Measurements from ENCODE around the gene TMEM217.

TMEM217 gene

GRCh38 chr6:37172912-37173492 is 84.9 kb downstream of the TMEM217 start:
- Histone ChIP-seq H2AFZ (ENCODE audit: low read depth, low read length, severe bottlenecking) (no peak overlapping the region), H3K79me2 (ENCODE audit: insufficient read depth, low read length) (peaks cover 46% of the 10 kb centered on the region), H3K36me3 (ENCODE audit: low read length) (peaks cover 45% of the 10 kb centered on the region), H3K27ac (ENCODE audit: low read depth, low read length) (no peak overlapping the region), H3F3A (ENCODE audit: insufficient read depth) (peaks cover 73% of the 10 kb centered on the region), H3K9ac (ENCODE audit: low read length) (no peak overlapping the region), H3K4me2 (ENCODE audit: low read depth, low read length, poor library complexity, severe bottlenecking) (peak overlapping the region; percentile 89), H3K9me3 (ENCODE audit: insufficient read depth, low read length) (no peaks in the 10 kb centered on the region), H3K9me2 (replicated peaks; ENCODE audit: insufficient read depth, low read length) (no peaks in the 10 kb centered on the region), H3K27me3 (ENCODE audit: low read length) (no peaks in the 10 kb centered on the region), H4K20me1 (ENCODE audit: low read depth, low read length) (peaks cover 35% of the 10 kb centered on the region), H3K4me3 (ENCODE audit: insufficient read depth, low read length, poor library complexity, severe bottlenecking) (no peak overlapping the region)
- TF ChIP-seq EZH2phosphoT487 (conservative IDR thresholded peaks at IDR 0.05; ENCODE audit: low read length) (no peak), CTCF (IDR thresholded peaks at IDR 0.05; ENCODE audit: insufficient read depth, low read length, poor library complexity, severe bottlenecking) (no peak)

GRCh38 chr6:37171970-37172812 is 85.8 kb downstream of the TMEM217 start:
- Histone ChIP-seq H3K9me3 (ENCODE audit: insufficient read depth, low read length) (no peaks in the 10 kb centered on the region), H3K9me2 (replicated peaks; ENCODE audit: insufficient read depth, low read length) (no peaks in the 10 kb centered on the region), H3K79me2 (ENCODE audit: insufficient read depth, low read length) (peaks cover 46% of the 10 kb centered on the region), H3K4me2 (ENCODE audit: low read depth, low read length, poor library complexity, severe bottlenecking) (peak overlapping the region; percentile 89), H2AFZ (ENCODE audit: low read depth, low read length, severe bottlenecking) (no peak overlapping the region), H3K36me3 (ENCODE audit: low read length) (peaks cover 45% of the 10 kb centered on the region), H3K27ac (ENCODE audit: low read depth, low read length) (peak overlapping the region; percentile 85), H3K4me3 (ENCODE audit: insufficient read depth, low read length, poor library complexity, severe bottlenecking) (peak overlapping the region; percentile 84), H3K27me3 (ENCODE audit: low read length) (no peaks in the 10 kb centered on the region), H4K20me1 (ENCODE audit: low read depth, low read length) (peaks cover 35% of the 10 kb centered on the region), H3F3A (ENCODE audit: insufficient read depth) (peaks cover 70% of the 10 kb centered on the region), H3K9ac (ENCODE audit: low read length) (peak overlapping the region; percentile 97)
- TF ChIP-seq CTCF (IDR thresholded peaks at IDR 0.05; ENCODE audit: insufficient read depth, low read length, poor library complexity, severe bottlenecking) (peak; percentile 99), EZH2phosphoT487 (conservative IDR thresholded peaks at IDR 0.05; ENCODE audit: low read length) (no peak)

- H3K4me3 ChIP-seq (ENCODE audit: insufficient read depth, low read length, poor library complexity, severe bottlenecking) = peak overlapping the region; percentile 84
- H4K20me1 ChIP-seq (ENCODE audit: low read depth, low read length) = peaks cover 35% of the 10 kb centered on the region
- peaks cover 46% of the 10 kb centered on the region for H3K79me2 ChIP-seq (ENCODE audit: insufficient read depth, low read length)
- H3K36me3 ChIP-seq (ENCODE audit: low read length) = peaks cover 45% of the 10 kb centered on the region
- H3K4me2 ChIP-seq (ENCODE audit: low read depth, low read length, poor library complexity, severe bottlenecking) = peak overlapping the region; percentile 89
- no peak for TF ChIP-seq CTCF (IDR thresholded peaks at IDR 0.05; ENCODE audit: insufficient read depth, low read length, poor library complexity, severe bottlenecking)
- no peak for TF ChIP-seq EZH2phosphoT487 (conservative IDR thresholded peaks at IDR 0.05; ENCODE audit: low read length)
- no peaks in the 10 kb centered on the region for H3K27me3 ChIP-seq (ENCODE audit: low read length)
- peak overlapping the region; percentile 85 for H3K27ac ChIP-seq (ENCODE audit: low read depth, low read length)
- H3K9me3 ChIP-seq (ENCODE audit: insufficient read depth, low read length) = no peaks in the 10 kb centered on the region
- H2AFZ ChIP-seq (ENCODE audit: low read depth, low read length, severe bottlenecking) = no peak overlapping the region
- peak overlapping the region; percentile 97 for H3K9ac ChIP-seq (ENCODE audit: low read length)
- H3F3A ChIP-seq (ENCODE audit: insufficient read depth) = peaks cover 67% of the 10 kb centered on the region
- no peaks in the 10 kb centered on the region for H3K9me2 ChIP-seq (replicated peaks; ENCODE audit: insufficient read depth, low read length)
Measured at GRCh38 chr6:37171201-37171969, 86.6 kb downstream of the TMEM217 start.

Measured in SU-DHL-6 (cell line).